RCC 7860 (cell line): ENCODE measurements around the gene ZFYVE26.

Source experiments
- DNase-seq: peaks from one replicate; pipeline ENCODE4 v3.0.0-alpha.2; 2015; ENCODE audit warnings: low spot score
- FAIRE-seq: peaks from 2 replicates; lab custom pipeline; 2012; peaks lifted over from hg19 to GRCh38; lab: Jason Lieb, UNC

The ZFYVE26 gene

DNA sequence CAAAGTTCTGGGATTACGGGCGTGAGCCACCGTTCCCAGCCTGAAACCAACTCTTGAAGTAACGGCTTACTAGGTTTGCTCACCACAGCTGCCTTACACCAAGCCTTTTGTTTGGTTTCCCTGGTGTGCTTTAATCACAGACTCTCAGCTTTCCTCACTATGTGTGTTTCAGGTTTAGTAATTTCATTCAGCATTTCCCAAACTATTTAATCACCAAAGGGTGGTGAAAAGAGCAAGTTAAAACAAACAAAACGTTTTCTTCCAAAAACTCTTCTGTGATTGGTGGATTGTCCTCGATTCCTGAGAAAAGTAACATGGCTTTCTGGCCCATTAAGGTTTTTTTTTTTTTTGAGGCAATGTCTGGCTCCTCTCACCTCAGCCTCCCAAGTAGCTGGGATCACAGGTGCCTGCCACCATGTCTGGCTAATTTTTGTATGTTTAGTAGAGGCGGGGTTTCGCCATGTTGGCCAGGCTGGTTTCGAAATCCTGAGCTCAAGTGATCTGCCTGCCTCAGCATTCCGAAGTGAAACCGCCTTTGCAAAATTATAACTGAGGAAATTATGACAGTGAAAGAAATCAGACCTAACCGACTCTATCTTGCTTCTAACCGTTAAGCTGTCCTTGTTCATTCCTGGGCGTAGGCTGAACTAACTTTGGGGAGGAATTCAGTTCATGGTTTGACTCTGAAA, 1.5 kb upstream of the ZFYVE26 start:
- DNase-seq (no peak), FAIRE-seq (no peak)

DNA sequence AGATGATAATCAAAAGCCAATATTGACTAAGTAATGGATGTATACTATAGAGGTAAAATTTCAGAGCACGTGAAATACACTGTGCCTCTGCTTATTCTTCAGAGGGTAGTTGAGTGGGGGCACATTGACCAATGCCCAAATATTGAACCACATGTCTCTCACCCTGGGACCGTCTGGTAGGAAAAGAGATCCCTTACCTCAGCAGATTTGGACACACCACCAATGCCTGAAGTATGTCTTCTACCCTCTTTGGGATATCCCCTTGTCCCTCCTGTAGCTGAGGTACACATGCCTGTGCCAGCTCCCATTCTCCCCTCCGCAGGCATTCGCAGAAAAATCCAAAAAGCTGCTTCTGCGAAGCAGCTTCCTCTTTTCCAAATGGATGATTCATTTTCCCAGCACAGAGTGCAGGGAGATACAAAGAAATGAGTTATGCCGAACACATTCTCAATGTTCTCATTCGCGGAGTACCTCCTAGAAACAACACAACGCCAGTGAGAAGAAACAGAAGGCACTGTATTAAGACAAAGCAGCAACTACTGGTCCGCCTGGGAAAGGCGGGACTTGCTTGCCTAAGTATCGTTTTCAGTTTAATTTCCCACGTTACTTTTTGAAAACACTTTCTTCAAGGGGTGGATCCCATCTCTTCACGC, 691 bp downstream of the ZFYVE26 start:
- FAIRE-seq = no peak
- DNase-seq = no peak

DNA sequence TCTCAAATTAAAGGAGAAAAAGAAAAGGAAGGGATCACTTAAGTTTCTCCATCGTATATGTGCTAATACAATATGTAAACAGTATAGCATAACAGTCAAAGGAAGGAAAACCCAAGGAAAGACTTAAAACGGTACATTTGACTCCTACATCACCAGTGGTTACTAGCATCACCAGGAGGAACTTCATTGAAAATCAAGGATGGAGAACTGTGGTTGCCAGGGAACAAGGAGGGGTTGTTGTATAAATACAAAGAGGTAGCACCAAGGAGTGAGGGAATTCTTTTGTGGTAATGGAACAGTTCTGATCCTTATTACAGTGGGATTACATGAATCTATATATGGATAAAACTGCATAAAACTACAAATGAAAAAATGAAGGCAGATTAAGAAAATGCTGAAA, 1.6 kb downstream of the ZFYVE26 start:
- DNase-seq (no peak), FAIRE-seq (no peak)

DNA sequence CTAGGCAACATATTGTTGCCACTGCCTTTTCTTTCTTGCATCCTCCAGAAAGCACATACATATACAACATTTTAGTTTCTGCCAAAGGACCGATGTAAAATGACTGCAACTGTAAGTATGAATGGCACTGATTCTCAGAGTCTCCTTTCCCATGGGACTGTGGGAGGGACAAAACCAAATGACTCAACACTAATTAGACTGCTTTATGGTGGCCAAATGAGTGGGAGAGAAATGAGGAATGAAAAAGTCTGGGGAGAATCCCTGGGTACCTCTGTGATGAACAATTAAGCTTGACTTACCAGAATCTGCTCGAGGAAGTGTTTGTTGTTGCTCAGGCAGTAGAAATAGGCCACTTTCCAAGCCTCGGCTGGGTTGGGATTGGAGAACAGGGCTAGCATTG, 10.1 kb downstream of the ZFYVE26 start:
- FAIRE-seq (no peak), DNase-seq (no peak)

DNA sequence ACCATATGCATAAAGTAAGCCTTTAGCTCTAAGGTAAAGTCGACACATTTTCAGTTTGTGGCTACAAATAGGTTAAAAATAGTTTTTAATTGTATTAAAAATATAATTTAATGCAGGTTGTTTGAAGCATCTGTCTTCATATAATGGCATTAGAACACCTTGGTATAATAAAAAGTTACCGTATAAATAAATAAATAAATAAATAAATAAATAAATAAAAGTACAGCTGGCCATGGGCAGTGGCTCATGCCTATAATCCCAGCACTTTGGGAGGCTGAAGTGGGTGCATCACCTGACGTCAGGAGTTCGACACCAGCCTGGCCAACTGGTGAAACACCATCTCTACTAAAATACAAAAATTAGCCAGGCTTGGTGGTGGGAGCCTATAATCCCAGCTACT, 15.6 kb downstream of the ZFYVE26 start:
- FAIRE-seq = no peak

DNA sequence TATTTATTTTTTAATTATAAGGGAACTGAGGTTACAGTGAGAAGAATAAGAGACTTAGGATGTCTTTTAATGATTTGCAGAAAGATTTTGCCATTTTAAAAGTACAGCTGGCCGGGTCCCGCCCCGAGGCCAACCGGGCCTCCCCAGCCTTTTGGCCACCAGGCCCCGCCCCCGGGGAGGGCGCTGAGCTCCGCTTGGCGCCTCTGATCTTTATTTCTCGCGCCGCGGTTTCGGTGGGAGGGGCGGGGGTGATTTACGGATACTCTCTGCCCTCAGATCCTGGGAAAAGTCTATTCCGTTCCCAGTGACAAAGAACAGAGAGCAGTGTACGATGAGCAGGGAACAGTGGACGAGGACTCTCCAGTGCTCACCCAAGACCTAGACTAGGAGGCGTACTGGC, 17.7 kb downstream of the ZFYVE26 start:
- FAIRE-seq (no peak), DNase-seq (no peak)

More for the DNA sequence above, 15.6 kb downstream of the ZFYVE26 start:
- no peak for DNase-seq

DNA sequence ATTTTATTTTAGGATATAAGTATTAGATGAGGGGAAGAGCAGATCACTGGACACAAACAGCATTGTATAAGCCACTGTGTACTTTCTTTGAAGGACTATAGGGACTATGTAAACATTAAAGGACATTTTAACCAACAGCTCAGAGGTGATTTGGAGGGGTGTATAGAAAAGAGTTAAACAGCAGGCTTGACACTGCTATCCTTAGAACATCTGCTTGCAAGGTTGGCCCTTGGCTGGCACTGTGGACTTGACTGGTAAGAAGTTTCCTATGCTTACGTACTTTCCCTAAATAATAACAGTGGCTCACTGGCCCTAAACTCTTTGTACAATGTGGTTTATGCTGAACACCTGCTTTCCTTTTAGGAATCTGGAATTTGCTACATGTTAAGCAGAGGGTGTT, 28.7 kb downstream of the ZFYVE26 start:
- FAIRE-seq (no peak), DNase-seq (no peak)

DNA sequence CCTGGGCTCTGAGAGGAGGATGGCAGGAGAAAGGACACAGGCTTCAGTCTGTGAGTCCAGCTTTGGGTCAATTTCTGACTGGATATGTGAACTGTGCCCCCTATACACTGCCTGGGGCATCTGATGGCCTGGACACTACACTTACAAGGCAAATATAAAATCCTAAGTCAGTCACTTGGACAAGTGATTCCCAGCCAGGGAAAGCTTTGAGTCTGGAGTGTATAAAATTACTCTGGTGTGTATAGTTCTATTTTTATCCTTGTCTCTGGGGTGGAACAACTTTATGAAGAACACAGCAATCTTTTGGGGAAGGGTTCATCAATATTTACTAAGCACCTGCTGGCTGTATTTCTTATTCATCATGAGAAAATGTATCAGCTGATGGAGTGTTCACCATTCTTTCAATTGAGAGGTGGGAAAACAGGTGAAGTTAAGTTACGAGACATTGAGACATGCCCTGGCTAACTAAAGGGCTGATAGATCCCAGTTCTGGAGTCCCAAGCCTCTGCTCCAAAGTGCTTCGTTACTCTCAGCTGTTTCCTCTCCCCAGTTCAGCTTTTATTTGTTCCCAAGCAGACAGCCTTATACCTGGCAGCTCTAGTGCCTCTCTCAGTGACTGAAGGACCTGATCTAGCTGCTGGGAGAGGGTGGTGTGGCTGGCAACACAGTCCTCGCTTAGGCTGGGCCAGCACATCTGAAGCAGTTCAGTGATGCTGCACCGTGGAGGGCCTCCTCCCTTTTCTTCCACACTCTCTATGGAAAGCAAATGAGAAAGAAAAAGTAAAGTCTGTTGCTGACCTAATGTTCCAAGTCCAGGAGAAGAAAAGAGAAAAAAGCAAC, 30.9 kb downstream of the ZFYVE26 start:
- no peak for FAIRE-seq
- no peak for DNase-seq

DNA sequence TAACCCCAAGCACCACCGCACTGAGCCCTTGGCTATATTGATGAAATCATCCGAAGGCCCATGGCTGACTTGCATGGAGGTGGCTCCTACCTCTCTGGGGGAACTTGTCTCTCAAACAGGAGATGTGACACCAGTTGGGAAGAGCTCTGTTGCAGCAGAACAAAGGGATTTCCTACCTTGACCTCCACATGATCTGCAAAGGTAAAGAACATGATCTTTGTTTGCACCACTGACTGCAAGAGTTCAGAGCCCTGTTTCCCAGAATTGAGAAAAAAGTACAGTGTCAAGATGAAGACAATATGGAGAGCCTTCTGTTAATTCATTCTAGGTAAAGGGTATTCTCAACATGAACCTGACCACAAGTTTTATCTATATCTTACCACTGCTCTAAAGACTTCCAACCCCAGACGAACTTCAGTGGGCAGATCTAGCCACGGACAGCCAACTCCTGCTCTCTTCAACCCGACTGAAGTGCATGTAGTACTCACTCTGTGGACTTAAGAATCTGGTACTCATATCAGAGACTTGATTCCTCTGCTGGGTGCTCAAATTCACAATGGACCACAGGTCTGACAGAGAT, 32.1 kb downstream of the ZFYVE26 start:
- FAIRE-seq (no peak), DNase-seq (no peak)

DNA sequence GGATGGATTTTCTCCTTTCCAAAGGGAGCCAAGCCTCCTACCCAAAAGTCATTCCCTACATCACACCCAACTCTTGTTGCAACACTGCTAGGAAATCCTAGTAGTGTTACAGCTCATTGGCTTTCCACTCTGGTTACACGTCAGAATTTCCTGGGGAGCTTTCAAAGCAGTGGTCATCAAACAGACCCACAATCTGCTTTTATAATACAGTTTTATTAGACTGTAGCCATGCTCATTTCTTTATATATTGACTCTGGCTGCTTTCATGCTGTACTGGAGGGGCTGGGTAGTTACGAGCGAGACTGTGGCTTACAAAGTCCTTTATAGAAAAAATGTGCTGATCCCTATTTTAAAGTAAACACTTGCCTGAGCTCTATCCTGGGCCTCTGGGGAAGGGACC, 34.3 kb downstream of the ZFYVE26 start:
- DNase-seq = no peak
- no peak for FAIRE-seq

DNA sequence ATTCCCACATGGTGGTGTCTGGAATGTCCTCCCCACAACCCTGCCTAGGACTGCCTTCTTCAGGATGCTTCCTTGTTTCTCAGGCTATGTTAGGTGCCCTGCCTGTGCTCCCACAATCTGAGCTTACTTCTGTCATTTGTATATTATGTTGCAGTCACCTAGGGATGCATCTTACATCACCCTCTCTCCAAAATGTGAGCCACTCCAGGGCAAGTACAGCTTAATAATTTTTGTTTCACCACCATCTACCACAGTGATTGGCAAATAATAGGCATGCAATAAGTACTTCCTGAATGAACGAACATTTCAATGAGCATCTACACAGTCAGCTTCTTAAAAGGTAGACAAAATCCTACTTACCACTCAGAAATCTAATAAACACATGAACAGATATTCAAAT, 37.6 kb downstream of the ZFYVE26 start:
- FAIRE-seq = no peak
- no peak for DNase-seq

DNA sequence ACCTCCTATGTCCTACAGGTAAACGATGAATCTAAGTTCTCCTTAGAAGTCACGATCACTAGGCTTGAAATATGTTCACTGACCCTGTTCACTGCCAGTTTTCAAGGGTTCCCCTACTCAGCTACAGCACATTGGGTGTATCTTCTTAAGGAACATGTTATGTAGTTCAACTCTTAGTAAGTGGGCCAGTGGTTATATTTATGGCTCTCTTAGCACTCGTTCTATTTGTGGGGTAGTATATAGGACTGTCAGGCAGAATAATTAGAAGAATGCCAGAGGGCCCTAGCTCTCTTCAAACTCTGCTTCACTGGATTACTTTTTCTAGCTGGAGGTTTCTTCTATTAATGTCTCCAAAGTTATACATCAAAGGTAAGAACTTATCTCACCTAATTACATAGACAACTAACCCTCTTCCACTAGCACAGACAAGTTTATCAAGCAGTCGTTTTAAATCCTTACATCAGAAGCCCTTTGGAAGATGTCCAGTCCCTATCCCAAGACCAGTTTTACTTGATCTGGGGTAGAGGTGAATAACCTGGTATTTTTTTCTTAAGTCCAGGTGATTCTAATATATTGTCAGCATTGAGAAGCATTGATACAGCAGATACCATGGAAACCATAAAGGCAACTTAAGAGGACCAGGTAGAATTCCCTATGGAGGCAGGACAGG, 39.6 kb downstream of the ZFYVE26 start:
- FAIRE-seq = no peak
- no peak for DNase-seq

DNA sequence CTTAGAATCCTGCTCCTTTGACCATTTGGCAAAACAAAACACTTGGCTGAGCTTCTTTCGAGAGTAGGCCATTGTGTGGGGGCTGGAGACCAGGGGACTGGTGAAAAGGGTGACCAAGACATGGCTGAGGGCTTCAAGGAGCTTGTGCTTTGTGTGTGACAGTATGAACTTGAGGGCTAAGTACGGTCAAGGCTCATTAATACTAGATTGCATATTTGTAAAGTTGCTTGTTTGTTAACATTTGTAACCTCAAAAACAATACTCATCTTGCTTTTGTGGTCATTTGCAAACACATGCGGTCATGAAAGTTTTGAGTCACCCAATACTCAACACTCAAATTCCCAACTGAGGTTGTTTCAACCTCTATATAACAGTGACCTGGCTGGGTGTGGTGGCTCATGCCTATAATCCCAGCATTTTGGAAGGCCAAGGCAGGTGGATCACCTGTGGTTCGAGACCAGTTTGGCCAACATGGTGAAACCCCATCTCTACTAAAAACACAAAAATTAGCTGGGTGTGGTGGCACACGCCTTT, 42.5 kb downstream of the ZFYVE26 start:
- FAIRE-seq (no peak), DNase-seq (no peak)

DNA sequence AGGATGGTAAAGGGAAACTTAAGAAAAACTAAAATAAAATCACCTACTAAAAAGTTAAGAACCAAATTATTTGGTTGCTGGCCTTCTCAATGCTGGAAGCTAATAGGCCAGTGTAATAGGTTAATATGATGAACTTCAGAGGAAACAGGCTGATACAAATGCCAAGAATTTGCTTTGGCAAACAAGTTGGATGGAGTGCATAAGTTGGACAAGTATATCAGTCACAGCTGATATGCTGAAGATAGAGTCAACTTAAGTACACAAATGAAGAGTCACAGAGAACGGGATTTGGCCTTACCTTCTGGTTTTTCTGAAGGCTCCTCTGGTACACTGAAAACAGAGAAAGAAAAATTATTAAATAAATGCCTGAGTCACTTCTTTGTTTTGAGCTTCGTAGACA, 48.2 kb downstream of the ZFYVE26 start:
- no peak for DNase-seq
- FAIRE-seq = no peak

DNA sequence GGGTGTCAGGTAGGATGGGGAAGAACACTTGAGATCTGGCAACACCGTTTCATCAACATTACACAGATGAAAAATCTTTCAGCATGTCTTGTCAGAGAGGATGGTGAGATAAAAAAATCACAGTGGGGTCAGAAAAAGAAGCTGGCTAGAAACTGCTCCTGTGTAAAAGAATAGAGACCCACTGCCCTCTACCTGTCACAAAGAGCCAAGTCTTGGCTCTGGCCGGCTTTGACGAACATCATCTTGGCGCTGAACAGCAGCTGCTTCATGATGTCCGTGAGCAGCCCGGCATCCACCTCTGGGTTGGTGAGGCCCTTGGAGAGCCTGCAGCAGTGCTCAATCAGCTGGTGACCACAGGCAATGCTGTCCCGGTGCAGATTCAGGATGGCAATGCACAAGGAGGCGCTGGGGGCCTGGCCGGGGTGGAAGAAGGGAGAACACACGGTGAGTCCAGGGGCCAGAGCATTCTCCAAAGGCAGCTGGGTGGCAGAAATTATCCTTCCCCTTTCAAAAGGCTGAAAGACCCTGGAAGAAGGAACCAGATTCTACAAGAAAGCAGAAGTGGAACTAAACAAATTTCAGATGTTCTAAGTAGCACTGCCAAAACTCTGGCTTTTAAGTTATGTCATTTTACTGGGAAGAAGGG, 50.2 kb downstream of the ZFYVE26 start:
- DNase-seq (no peak), FAIRE-seq (no peak)

DNA sequence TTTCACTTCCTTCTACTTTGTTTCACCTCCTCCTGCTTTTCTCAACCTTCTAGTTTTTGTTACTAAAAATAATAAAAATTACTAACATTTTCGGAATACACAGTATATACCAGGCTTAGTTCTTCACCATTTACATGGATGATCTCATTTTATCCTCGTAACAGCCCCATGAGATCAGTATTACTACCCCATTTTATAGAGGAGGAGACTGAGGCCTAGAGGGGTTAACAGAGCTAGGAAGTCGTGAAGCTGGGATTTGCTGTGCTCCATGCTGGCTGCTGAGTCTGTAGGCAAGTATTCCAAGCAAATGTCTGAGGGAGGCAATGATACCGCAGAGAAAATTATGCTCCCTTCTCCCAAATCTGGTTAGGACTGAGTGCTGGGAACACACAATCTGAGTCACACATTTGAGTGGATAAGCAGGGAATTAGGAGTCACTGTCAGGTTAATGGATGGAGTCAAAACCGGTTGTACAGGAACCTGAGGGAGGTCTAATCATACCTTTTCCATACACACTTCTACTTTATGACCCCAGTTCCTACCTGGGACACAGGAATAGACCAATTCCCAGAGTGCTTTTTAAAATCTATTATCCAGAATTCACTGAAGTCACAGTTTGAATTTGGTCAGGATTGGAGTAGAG, 51.1 kb downstream of the ZFYVE26 start:
- FAIRE-seq = no peak
- DNase-seq = no peak

DNA sequence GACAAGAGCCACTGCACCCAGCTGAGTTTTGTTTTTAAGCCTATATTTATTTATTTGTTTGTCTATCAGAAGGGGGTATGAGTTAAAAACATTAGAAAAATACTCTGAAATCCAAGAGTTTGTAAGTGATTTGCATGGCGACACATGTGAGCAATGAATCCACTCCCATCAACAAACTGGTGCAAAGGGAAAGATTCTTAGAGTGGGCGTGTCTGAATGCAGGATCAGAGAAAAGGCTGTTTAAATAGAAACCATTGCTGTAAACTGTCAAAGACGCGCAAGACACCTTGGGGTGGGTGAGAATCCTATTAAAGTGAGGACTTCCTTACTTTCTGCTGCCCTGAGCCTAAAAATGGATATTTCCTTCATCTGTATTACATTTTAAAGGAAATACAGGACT, 51.9 kb downstream of the ZFYVE26 start:
- no peak for FAIRE-seq
- DNase-seq = no peak

DNA sequence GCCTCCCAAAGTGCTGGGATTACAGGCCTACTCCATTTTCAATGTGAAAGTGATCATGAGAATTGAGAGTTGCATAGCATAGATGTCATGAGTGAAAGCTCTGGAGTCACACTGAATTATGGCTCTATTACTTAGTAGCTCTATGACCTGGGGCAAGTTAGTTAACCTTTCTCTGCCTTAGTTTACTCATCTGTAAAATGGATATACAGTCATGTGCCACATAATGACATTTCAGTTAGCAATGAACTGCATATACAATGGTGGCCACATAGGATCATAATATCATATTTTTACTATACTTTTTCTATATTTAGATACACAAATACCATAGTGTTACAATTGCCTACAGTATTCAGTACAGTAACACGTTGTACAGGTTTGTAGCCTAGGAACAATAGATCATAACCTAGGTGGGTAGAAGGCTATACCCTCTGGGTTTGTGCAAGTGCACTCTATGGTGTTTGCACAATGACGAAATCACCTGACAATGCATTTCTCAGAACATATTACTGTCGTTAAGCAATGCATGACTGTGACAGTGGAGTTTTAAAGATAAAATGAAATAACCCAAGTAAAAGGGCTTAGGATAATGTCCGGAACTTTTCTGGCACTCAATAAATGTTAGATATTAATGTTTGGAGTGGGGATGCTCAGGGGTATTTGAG, 53.1 kb downstream of the ZFYVE26 start:
- DNase-seq = no peak

DNA sequence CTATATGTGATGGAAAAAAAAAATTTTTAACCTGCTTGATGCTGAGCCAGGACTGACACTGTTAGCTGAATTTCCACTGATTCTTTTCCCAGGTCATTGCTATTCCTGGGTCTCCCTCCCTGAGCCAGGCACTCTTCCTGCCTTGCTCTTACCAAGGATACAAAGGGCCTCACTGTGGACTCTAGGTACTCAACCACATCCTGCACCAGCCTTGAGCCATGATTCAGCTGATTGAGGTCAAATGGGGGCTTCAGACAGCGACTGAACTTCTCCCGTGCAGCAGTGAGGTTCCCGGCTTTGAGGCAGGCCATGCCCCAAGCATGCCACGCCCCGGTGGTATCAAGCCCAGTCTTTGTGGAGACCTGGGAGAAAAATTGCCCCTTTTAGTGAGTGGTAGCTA, 54.3 kb downstream of the ZFYVE26 start:
- DNase-seq (no peak), FAIRE-seq (no peak)

More for the DNA sequence above, 53.1 kb downstream of the ZFYVE26 start:
- no peak for FAIRE-seq
